ENCODE data around the gene DSCAM.

DSCAM gene

GRCh38 chr21:40835184-40835694 is 11.7 kb downstream of the DSCAM start:
- DNase-seq: no peak

GRCh38 chr21:40833184-40833583 is 13.8 kb downstream of the DSCAM start:
- no peak for DNase-seq

GRCh38 chr21:40832316-40832715 is 14.6 kb downstream of the DSCAM start:
- DNase-seq: no peak

GRCh38 chr21:40830836-40831235 is 16.1 kb downstream of the DSCAM start:
- no peak for DNase-seq

GRCh38 chr21:40829791-40830190 is 17.2 kb downstream of the DSCAM start:
- no peak for DNase-seq

- DNase-seq: no peak
These were observed 17.6 kb downstream of the DSCAM start for GRCh38 chr21:40829308-40829707.

- DNase-seq: no peak
These were observed 19.4 kb downstream of the DSCAM start for GRCh38 chr21:40827509-40827908.

GRCh38 chr21:40819071-40819900 is 27.7 kb downstream of the DSCAM start:
- DNase-seq: no peak

- no peak for DNase-seq
These were observed 33.0 kb downstream of the DSCAM start for GRCh38 chr21:40813918-40814317.

- DNase-seq: no peak
These were observed 37.2 kb downstream of the DSCAM start for GRCh38 chr21:40809673-40810197.

GRCh38 chr21:40803101-40803500 is 43.9 kb downstream of the DSCAM start:
- peak; percentile 66 for DNase-seq

- no peak for DNase-seq
These were observed 46.8 kb downstream of the DSCAM start for GRCh38 chr21:40800126-40800525.

- DNase-seq: no peak
These were observed 49.1 kb downstream of the DSCAM start for GRCh38 chr21:40797891-40798290.

GRCh38 chr21:40797410-40797809 is 49.5 kb downstream of the DSCAM start:
- no peak for DNase-seq

- no peak for DNase-seq
These were observed 50.5 kb downstream of the DSCAM start for GRCh38 chr21:40796464-40796863.

GRCh38 chr21:40795313-40795712 is 51.6 kb downstream of the DSCAM start:
- DNase-seq: no peak

GRCh38 chr21:40792691-40793456 is 54.1 kb downstream of the DSCAM start:
- peak; percentile 10 for DNase-seq

GRCh38 chr21:40788635-40789034 is 58.3 kb downstream of the DSCAM start:
- no peak for DNase-seq

GRCh38 chr21:40783404-40783803 is 63.6 kb downstream of the DSCAM start:
- DNase-seq: no peak

- no peak for DNase-seq
These were observed 76.4 kb downstream of the DSCAM start for GRCh38 chr21:40770435-40771055.

- DNase-seq: no peak
These were observed 77.7 kb downstream of the DSCAM start for GRCh38 chr21:40769231-40769630.

GRCh38 chr21:40768056-40768455 is 78.9 kb downstream of the DSCAM start:
- DNase-seq: peak; percentile 78

- DNase-seq: peak; percentile 39
These were observed 80.6 kb downstream of the DSCAM start for GRCh38 chr21:40766381-40766780.
